Measurements from ENCODE around the gene S100A11. TPM values are rescaled to one million over a fixed set of nuclear protein-coding genes. Genes with fewer than 3 reads are reported as not detected.

S100A11 gene
- total RNA-seq, 1 experiment from 2014 or later: 1,562 TPM

DNA sequence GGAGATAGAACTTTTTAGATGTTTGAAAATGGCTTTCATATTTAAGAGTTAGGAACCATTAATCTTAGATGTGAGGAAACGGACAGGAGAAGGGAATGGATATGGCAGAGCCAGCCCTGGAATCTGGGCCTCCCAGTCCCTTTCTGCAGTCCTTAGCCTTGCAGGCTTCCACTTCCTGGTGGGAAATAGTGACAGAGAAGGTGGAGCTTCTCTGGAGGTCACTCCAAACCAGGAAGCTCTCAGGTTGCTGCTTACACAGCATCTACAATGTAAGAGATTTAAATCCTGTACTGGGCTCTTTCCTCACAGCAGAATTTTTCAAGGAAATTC lies 2.5 kb downstream of the S100A11 start:
- H3K27ac Mint-ChIP-seq (ENCODE audit: low read depth, unreplicated experiment): peak overlapping the region; percentile 86
- no peaks in the 10 kb centered on the region for H3K9me3 Mint-ChIP-seq (ENCODE audit: unreplicated experiment)
- no peaks in the 10 kb centered on the region for H3K27me3 Mint-ChIP-seq (ENCODE audit: insufficient read depth, unreplicated experiment)
- CTCF ChIA-PET: interaction anchor here (0.6 to 6.4 kb wide), 41 partner anchors 9 to 495 kb away, joined by 3 to 84 read pairs (median 4); partner anchors contain the start of gene THEM4
- intact Hi-C loops (cut with micrococcal nuclease): loop anchor here (1.0 to 2.0 kb wide), 3 partner anchors 21 to 100 kb away; no protein-coding TSS in a partner anchor
- TF ChIP-seq, protein P1, sequence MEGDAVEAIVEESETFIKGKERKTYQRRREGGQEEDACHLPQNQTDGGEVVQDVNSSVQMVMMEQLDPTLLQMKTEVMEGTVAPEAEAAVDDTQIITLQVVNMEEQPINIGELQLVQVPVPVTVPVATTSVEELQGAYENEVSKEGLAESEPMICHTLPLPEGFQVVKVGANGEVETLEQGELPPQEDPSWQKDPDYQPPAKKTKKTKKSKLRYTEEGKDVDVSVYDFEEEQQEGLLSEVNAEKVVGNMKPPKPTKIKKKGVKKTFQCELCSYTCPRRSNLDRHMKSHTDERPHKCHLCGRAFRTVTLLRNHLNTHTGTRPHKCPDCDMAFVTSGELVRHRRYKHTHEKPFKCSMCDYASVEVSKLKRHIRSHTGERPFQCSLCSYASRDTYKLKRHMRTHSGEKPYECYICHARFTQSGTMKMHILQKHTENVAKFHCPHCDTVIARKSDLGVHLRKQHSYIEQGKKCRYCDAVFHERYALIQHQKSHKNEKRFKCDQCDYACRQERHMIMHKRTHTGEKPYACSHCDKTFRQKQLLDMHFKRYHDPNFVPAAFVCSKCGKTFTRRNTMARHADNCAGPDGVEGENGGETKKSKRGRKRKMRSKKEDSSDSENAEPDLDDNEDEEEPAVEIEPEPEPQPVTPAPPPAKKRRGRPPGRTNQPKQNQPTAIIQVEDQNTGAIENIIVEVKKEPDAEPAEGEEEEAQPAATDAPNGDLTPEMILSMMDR (IDR thresholded peaks at IDR 0.05; ENCODE audit: unreplicated experiment): no peak
- POLR2A ChIA-PET: interaction anchor here (0.6 to 13.2 kb wide), 28 partner anchors 10 to 469 kb away, joined by 3 to 622 read pairs (median 12); partner anchors contain the start of genes S100A10 and THEM4
- H3K36me3 Mint-ChIP-seq (ENCODE audit: insufficient read depth, unreplicated experiment): peaks cover 69% of the 10 kb centered on the region
- peaks cover 32% of the 10 kb centered on the region for H3K4me1 Mint-ChIP-seq (ENCODE audit: insufficient read depth, unreplicated experiment)
- BruUV-seq (replicated peaks): no TSS peak
- no peak for DNase-seq (ENCODE audit: unreplicated experiment)
- peak overlapping the region; percentile 84 for H3K4me3 Mint-ChIP-seq (ENCODE audit: unreplicated experiment)

DNA sequence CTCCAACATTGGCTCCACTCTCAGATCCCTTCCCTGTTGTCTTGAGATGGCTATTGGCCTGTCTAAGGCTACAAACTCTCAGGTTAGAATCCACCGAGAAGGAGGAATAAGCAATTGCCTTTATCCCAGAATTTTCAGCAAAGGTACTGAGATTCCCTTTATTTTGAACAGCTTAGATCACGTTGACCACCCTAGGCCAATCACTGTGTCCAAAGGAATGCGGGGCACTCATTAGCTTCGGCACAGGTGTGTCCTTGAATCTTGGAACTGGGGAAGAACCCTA lies 6.9 kb downstream of the S100A11 start:
- no TSS peak for BruUV-seq (replicated peaks)
- POLR2A ChIA-PET: interaction anchor here (0.6 to 13.2 kb wide), 8 partner anchors 20 to 960 kb away, joined by 3 to 622 read pairs (median 7); no protein-coding TSS in a partner anchor
- H3K27me3 Mint-ChIP-seq (ENCODE audit: insufficient read depth, unreplicated experiment): no peaks in the 10 kb centered on the region

DNA sequence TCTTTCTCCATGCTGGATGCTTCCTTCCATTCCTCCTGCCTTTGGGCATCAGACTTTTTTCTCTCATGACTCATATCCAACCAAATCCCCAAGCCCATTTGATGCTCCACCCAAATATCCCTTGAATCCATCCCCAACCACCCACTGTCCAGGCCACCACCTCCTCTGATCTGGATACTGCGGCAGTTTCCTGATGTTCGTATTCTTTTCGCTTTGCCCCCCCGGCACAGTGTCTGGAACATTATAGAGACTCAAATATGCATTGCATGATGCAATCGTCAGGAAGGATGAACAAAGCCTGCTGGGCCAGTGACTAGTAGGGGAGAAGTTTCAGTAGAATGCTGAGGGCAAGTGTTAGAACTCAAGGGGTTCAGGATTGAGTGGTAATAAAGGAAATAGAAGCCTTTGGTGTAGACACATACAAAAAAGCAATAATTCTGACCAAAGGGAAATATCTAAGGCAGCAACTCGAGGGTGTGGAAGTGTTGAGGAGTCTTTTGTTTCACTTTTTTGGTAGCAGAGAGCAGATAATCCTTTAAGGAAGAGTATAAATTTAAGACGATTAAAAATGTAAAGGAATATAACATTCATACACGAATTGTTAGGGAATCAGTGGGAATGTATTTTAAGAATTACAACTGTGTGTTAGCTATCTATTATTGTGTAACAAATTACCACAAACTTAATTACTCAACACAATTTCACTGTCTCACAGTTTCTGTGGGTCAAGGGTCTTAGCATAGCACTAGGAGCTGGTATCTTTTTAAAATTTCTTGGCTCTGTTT lies 7.5 kb downstream of the S100A11 start:
- intact Hi-C loops (cut with micrococcal nuclease): no loop called here
- peak; percentile 95 for DNase-seq (ENCODE audit: unreplicated experiment)
- TF ChIP-seq, protein P1 (IDR thresholded peaks at IDR 0.05; ENCODE audit: unreplicated experiment): no peak
- no peaks in the 10 kb centered on the region for H3K27me3 Mint-ChIP-seq (ENCODE audit: insufficient read depth, unreplicated experiment)
- H3K36me3 Mint-ChIP-seq (ENCODE audit: insufficient read depth, unreplicated experiment): peaks cover 44% of the 10 kb centered on the region
- H3K4me1 Mint-ChIP-seq (ENCODE audit: insufficient read depth, unreplicated experiment): peaks cover 59% of the 10 kb centered on the region
- no peaks in the 10 kb centered on the region for H3K9me3 Mint-ChIP-seq (ENCODE audit: unreplicated experiment)
- peak overlapping the region; percentile 69 for H3K27ac Mint-ChIP-seq (ENCODE audit: low read depth, unreplicated experiment)
- BruUV-seq (replicated peaks): TSS peak; percentile 94
- H3K4me3 Mint-ChIP-seq (ENCODE audit: unreplicated experiment): no peak overlapping the region
- ChIA-PET CTCF (interaction anchor here (0.6 to 4.3 kb wide), 7 partner anchors 15 to 338 kb away, joined by 3 to 31 read pairs (median 5); no protein-coding TSS in a partner anchor), POLR2A (interaction anchor here (0.8 to 13.2 kb wide), 7 partner anchors 21 to 200 kb away, joined by 3 to 622 read pairs (median 8); no protein-coding TSS in a partner anchor)

More for the DNA sequence above, 6.9 kb downstream of the S100A11 start:
- H3K4me3 Mint-ChIP-seq (ENCODE audit: unreplicated experiment): no peak overlapping the region
- TF ChIP-seq, protein P1 (IDR thresholded peaks at IDR 0.05; ENCODE audit: unreplicated experiment): no peak
- no peak for DNase-seq (ENCODE audit: unreplicated experiment)
- peaks cover 53% of the 10 kb centered on the region for H3K4me1 Mint-ChIP-seq (ENCODE audit: insufficient read depth, unreplicated experiment)
- H3K9me3 Mint-ChIP-seq (ENCODE audit: unreplicated experiment): no peaks in the 10 kb centered on the region
- intact Hi-C loops (cut with micrococcal nuclease): no loop called here
- peak overlapping the region; percentile 69 for H3K27ac Mint-ChIP-seq (ENCODE audit: low read depth, unreplicated experiment)
- CTCF ChIA-PET: interaction anchor here (0.6 to 4.3 kb wide), 7 partner anchors 12 to 182 kb away, joined by 3 to 31 read pairs (median 4); no protein-coding TSS in a partner anchor
- H3K36me3 Mint-ChIP-seq (ENCODE audit: insufficient read depth, unreplicated experiment): peaks cover 50% of the 10 kb centered on the region

DNA sequence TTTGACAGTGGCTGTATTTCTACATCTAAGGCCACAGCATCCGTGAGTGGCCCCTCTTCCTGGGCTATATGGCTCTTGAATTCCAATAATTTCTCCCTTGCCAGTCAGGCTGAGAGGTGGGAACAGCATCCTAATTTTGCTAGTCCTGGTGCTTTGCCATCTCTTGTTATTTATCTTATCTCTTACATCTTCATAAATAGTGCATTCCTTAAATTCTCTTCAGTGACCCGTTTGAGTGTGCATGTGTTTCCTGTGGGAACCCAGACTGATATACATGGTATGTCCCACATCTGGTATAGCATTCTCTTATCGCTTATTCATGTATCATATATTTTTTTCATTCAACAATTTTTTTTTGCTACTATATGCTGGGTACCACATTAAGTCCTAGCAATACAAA lies 9.9 kb downstream of the S100A11 start:
- Mint-ChIP-seq H3K27me3 (ENCODE audit: insufficient read depth, unreplicated experiment) (no peaks in the 10 kb centered on the region), H3K4me3 (ENCODE audit: unreplicated experiment) (no peak overlapping the region), H3K9me3 (ENCODE audit: unreplicated experiment) (no peaks in the 10 kb centered on the region), H3K27ac (ENCODE audit: low read depth, unreplicated experiment) (no peak overlapping the region), H3K36me3 (ENCODE audit: insufficient read depth, unreplicated experiment) (peaks cover 20% of the 10 kb centered on the region), H3K4me1 (ENCODE audit: insufficient read depth, unreplicated experiment) (peaks cover 55% of the 10 kb centered on the region)
- DNase-seq (ENCODE audit: unreplicated experiment): no peak
- ChIA-PET POLR2A (interaction anchor here (1.0 to 11.3 kb wide), 4 partner anchors 10 to 25 kb away, joined by 3 to 208 read pairs (median 8); partner anchors contain the start of gene S100A11), CTCF (interaction anchor here (0.6 to 4.3 kb wide), 5 partner anchors 12 to 551 kb away, joined by 3 to 31 read pairs (median 3); no protein-coding TSS in a partner anchor)
- BruUV-seq (replicated peaks): no TSS peak
- intact Hi-C loops (cut with micrococcal nuclease): no loop called here
- TF ChIP-seq, protein P1 (IDR thresholded peaks at IDR 0.05; ENCODE audit: unreplicated experiment): no peak
